ENCODE data around the gene COQ8B.

GRCh38 chr19:40682431-40682964, 34.2 kb downstream of the COQ8B start:
- TF ChIP-seq CTCF (IDR thresholded peaks at IDR 0.05) (no peak), POLR2A (IDR thresholded peaks at IDR 0.05) (no peak)

Measured in thyroid gland (tissue), 4 donors.